Activated CD4-positive, alpha-beta T cell treated with anti-CD3 and anti-CD28 coated beads for 24 hours (primary cell): ENCODE results near the gene TBC1D19.
"Not testable (repeated sequence)": the region's sequence is repeated elsewhere in the genome, so short reads cannot be mapped to it uniquely, and the experiment has no call there.

Experiments
- DNase-seq, 2 donors: peaks; one replicate each; pipeline ENCODE4 v3.0.0-alpha.2; 2020; ENCODE audit warnings: low read depth in 2 of 2

Gene TBC1D19

GRCh38 chr4:26682436-26682835 is 98.6 kb downstream of the TBC1D19 start:
- DNase-seq: no peak

- DNase-seq: no peak
These were observed 101.4 kb downstream of the TBC1D19 start for GRCh38 chr4:26685250-26685649.

- DNase-seq: no peak
These were observed 103.8 kb downstream of the TBC1D19 start for GRCh38 chr4:26687728-26688127.

- no peak for DNase-seq
These were observed 106.6 kb downstream of the TBC1D19 start for GRCh38 chr4:26690506-26690905.

GRCh38 chr4:26692014-26692726 is 108.3 kb downstream of the TBC1D19 start:
- no peak for DNase-seq

- DNase-seq: not testable (repeated sequence)
These were observed 110.2 kb downstream of the TBC1D19 start for GRCh38 chr4:26694131-26694530.

GRCh38 chr4:26700110-26700509 is 116.2 kb downstream of the TBC1D19 start:
- DNase-seq: no peak

- no peak for DNase-seq
These were observed 117.2 kb downstream of the TBC1D19 start for GRCh38 chr4:26701095-26701494.

GRCh38 chr4:26701786-26702227 is 117.9 kb downstream of the TBC1D19 start:
- no peak for DNase-seq

- no peak for DNase-seq
These were observed 123.5 kb downstream of the TBC1D19 start for GRCh38 chr4:26707342-26707741.

GRCh38 chr4:26709246-26709645 is 125.4 kb downstream of the TBC1D19 start:
- DNase-seq: no peak

GRCh38 chr4:26713563-26714151 is 129.8 kb downstream of the TBC1D19 start:
- no peak for DNase-seq

- no peak for DNase-seq
These were observed 131.9 kb downstream of the TBC1D19 start for GRCh38 chr4:26715636-26716242.

- DNase-seq: no peak
These were observed 133.4 kb downstream of the TBC1D19 start for GRCh38 chr4:26717332-26717731.

GRCh38 chr4:26719954-26720552 is 136.2 kb downstream of the TBC1D19 start:
- no peak for DNase-seq

- DNase-seq: no peak
These were observed 137.8 kb downstream of the TBC1D19 start for GRCh38 chr4:26721685-26722084.

- DNase-seq: no peak
These were observed 139.3 kb downstream of the TBC1D19 start for GRCh38 chr4:26723216-26723615.

- no peak for DNase-seq
These were observed 140.7 kb downstream of the TBC1D19 start for GRCh38 chr4:26724534-26724933.

GRCh38 chr4:26726655-26727387 is 142.9 kb downstream of the TBC1D19 start:
- DNase-seq: no peak

GRCh38 chr4:26727844-26728243 is 144.0 kb downstream of the TBC1D19 start:
- DNase-seq: no peak

GRCh38 chr4:26729027-26729426 is 145.1 kb downstream of the TBC1D19 start:
- DNase-seq: no peak

- no peak for DNase-seq
These were observed 145.7 kb downstream of the TBC1D19 start for GRCh38 chr4:26729547-26729946.
